CD14-positive monocyte (primary cell): ENCODE data around the gene CDC16. TPM values are rescaled to one million over a fixed set of nuclear protein-coding genes. Genes with fewer than 3 reads are reported as not detected.

ENCODE experiments used
- DNase-seq, 3 donors: peaks; one replicate each; pipeline ENCODE4 v3.0.0-alpha.2; 2011 to 2022
- H2AFZ ChIP-seq: 2 replicates; pipeline ENCODE4 v1.6.0; 2012; ENCODE audit warnings: mild to moderate bottlenecking, low read depth, low read length, inconsistent platforms; ENCODE audit not compliant: insufficient read depth, poor library complexity, severe bottlenecking
- H3K27ac ChIP-seq, 2 donors: 1 replicate in 1 of 2; 2 replicates in 1 of 2; pipeline ENCODE4 v1.5.1; 2012 to 2013; ENCODE audit warnings: low read length in 2 of 2, control low read depth in 1 of 2, inconsistent platforms in 1 of 2, low read depth in 1 of 2, mild to moderate bottlenecking in 1 of 2
- H3K27me3 ChIP-seq, 2 donors: one replicate each; pipeline versions ENCODE4 v1.6.0 to v1.6.1; 2011 to 2013; ENCODE audit warnings: low read length in 2 of 2; ENCODE audit not compliant: control insufficient read depth in 2 of 2, insufficient read depth in 2 of 2
- H3K36me3 ChIP-seq, 2 donors: replicated peaks in 1 of 2; 1 replicate in 1 of 2; 2 replicates in 1 of 2; pipeline versions ENCODE4 v1.5.1 to v1.6.1; 2012 to 2013; ENCODE audit warnings: low read length in 2 of 2, control low read depth in 1 of 2, inconsistent platforms in 1 of 2, mild to moderate bottlenecking in 1 of 2; ENCODE audit not compliant: insufficient read depth in 2 of 2, control insufficient read depth in 1 of 2
- H3K4me1 ChIP-seq, 2 donors: 1 replicate in 1 of 2; 2 replicates in 1 of 2; pipeline versions ENCODE4 v1.5.1 to v1.6.1; 2012 to 2013; ENCODE audit warnings: low read length in 2 of 2, control low read depth in 1 of 2, inconsistent platforms in 1 of 2, mild to moderate bottlenecking in 1 of 2, moderate library complexity in 1 of 2; ENCODE audit not compliant: insufficient read depth in 2 of 2, control insufficient read depth in 1 of 2
- H3K4me2 ChIP-seq: replicated peaks from 2 replicates; pipeline ENCODE3; 2012; ENCODE audit warnings: low read length, moderate library complexity, mild to moderate bottlenecking; ENCODE audit not compliant: poor library complexity, severe bottlenecking; ENCODE audit errors: extremely low read depth
- H3K4me3 ChIP-seq, 3 experiments: fragments of 200-600 bp in 1 of 3; sonication (generic) in 1 of 3; replicated peaks in 1 of 3; 1 replicate in 2 of 3; 2 replicates in 1 of 3; pipeline ENCODE4 v1.5.1; 2011 to 2013; ENCODE audit warnings: low read length in 3 of 3, mild to moderate bottlenecking in 3 of 3, control low read depth in 2 of 3, low read depth in 2 of 3, inconsistent platforms in 1 of 3, moderate library complexity in 1 of 3
- H3K79me2 ChIP-seq: 2 replicates; pipeline ENCODE4 v1.6.0; 2012; ENCODE audit warnings: mild to moderate bottlenecking, control low read depth, inconsistent platforms, low read length, moderate library complexity; ENCODE audit not compliant: insufficient read depth
- H3K9ac ChIP-seq: 2 replicates; pipeline ENCODE4 v1.6.0; 2017; ENCODE audit warnings: low read length, mild to moderate bottlenecking; ENCODE audit not compliant: insufficient read depth, poor library complexity, severe bottlenecking
- H3K9me3 ChIP-seq, 2 donors: replicated peaks in 1 of 2; 1 replicate in 1 of 2; 2 replicates in 1 of 2; pipeline versions ENCODE4 v1.5.1 to v1.6.1; 2012 to 2013; ENCODE audit warnings: low read length in 2 of 2, control low read depth in 1 of 2; ENCODE audit not compliant: control insufficient read depth in 1 of 2, insufficient read depth in 1 of 2
- H4K20me1 ChIP-seq: 2 replicates; pipeline ENCODE4 v1.6.0; 2012; ENCODE audit warnings: mild to moderate bottlenecking, low read length, control low read depth, moderate library complexity; ENCODE audit not compliant: insufficient read depth
- H3K27ac Mint-ChIP-seq, 7 donors: one replicate each; pipeline ENCODE4 v1.8.0; 2020; ENCODE audit warnings: mild to moderate bottlenecking in 7 of 7, mixed read lengths in 7 of 7, moderate library complexity in 6 of 7, inconsistent platforms in 2 of 7
- H3K27me3 Mint-ChIP-seq, 3 donors: one replicate each; pipeline ENCODE4 v1.8.0; 2021 to 2022; ENCODE audit warnings: low read depth in 3 of 3, mild to moderate bottlenecking in 3 of 3, mixed read lengths in 3 of 3, moderate library complexity in 3 of 3, inconsistent platforms in 1 of 3
- H3K36me3 Mint-ChIP-seq, 2 donors: one replicate each; pipeline ENCODE4 v1.8.0; 2020; ENCODE audit warnings: mixed read lengths in 2 of 2, inconsistent platforms in 1 of 2, mild to moderate bottlenecking in 1 of 2
- H3K4me1 Mint-ChIP-seq: one replicate; pipeline ENCODE4 v1.8.0; 2020; ENCODE audit warnings: mild to moderate bottlenecking, mixed read lengths
- H3K4me3 Mint-ChIP-seq, 2 donors: one replicate each; pipeline ENCODE4 v1.8.0; 2020; ENCODE audit warnings: mild to moderate bottlenecking in 2 of 2, mixed read lengths in 2 of 2, moderate library complexity in 1 of 2
- H3K9me3 Mint-ChIP-seq, 7 donors: one replicate each; pipeline ENCODE4 v1.8.0; 2020 to 2022; ENCODE audit warnings: mixed read lengths in 7 of 7, mild to moderate bottlenecking in 6 of 7, moderate library complexity in 6 of 7, inconsistent platforms in 2 of 7
- CTCF ChIP-seq: fragments of 200-600 bp; IDR thresholded peaks from one replicate; pipeline ENCODE4 v1.8.0; 2022; ENCODE audit warnings: antibody characterized with exemption, mild to moderate bottlenecking
- WGBS: methylation state at CpG from one replicate; pipeline ENCODE4 v1.1.5; 2013; ENCODE audit warnings: missing lambda C conversion rate; ENCODE audit not compliant: insufficient coverage; 5-methylcytosine and 5-hydroxymethylcytosine counted together
- intact Hi-C, 2 donors: fragments of 100-400 bp; cut with micrococcal nuclease; formaldehyde crosslinking; loops; one replicate each; pipeline versions ENCODE4 v1.15.0 to v1.15.1; 2023
- polyA plus RNA-seq, 3 donors: library from polyadenylated mRNA; depleted of rRNA in 1 of 3; unstranded in 2 of 3; stranded (reverse) in 1 of 3; fragments of 300-500 nt in 2 of 3; fragments of >200 nt in 1 of 3; fragmentation: Illumina TruSeq in 2 of 3; gene quantifications; 1 replicate in 2 of 3; 2 replicates in 1 of 3; pipeline ENCODE4 v1.2.3, GENCODE V29; 2012 to 2021

The CDC16 gene
- polyA plus RNA-seq, 3 donors = 15.6 to 72.1 (median 21.1) TPM

- Histone ChIP-seq H4K20me1 (peaks cover 15% of the 10 kb centered on the region), H3K27me3 (no peaks in the 10 kb centered on the region), H3K4me1 (peaks cover under 1% of the 10 kb centered on the region in 2 donors), H3K4me2 (no peak overlapping the region), H3K36me3 (peaks cover 58 to 82% of the 10 kb centered on the region in 2 donors), H2AFZ (no peak overlapping the region), H3K4me3 (no peak overlapping the region), H3K9ac (no peak overlapping the region), H3K79me2 (peaks cover 34% of the 10 kb centered on the region), H3K27ac (no peak overlapping the region), H3K9me3 (no peaks in the 10 kb centered on the region)
- intact Hi-C loops = no loop called here
- peaks cover 71 to 92% of the 10 kb centered on the region in 2 donors for H3K36me3 Mint-ChIP-seq
- peaks cover 0 to 2% (median 0%) of the 10 kb centered on the region in 7 donors for H3K9me3 Mint-ChIP-seq
- DNase-seq = no peak
- H3K27me3 Mint-ChIP-seq = peaks cover 0 to 3% (median 0%) of the 10 kb centered on the region in 3 donors
- peak overlapping the region in 5 of 7 donors; percentile 55 to 78 (median 58) for H3K27ac Mint-ChIP-seq
- no peak for TF ChIP-seq CTCF
- H3K4me1 Mint-ChIP-seq = peaks cover 6% of the 10 kb centered on the region
- 92% methylated on average over 6 of the region's 8 CpGs for WGBS
- no peak overlapping the region for H3K4me3 Mint-ChIP-seq
Measured at GRCh38 chr13:114288157-114288591, 53.5 kb downstream of the CDC16 start.

GRCh38 chr13:114296448-114296847, 61.8 kb downstream of the CDC16 start:
- Histone ChIP-seq H3K4me3 (no peak overlapping the region), H3K4me2 (no peak overlapping the region), H3K9me3 (no peaks in the 10 kb centered on the region), H2AFZ (no peak overlapping the region), H3K27ac (no peak overlapping the region), H4K20me1 (no peaks in the 10 kb centered on the region), H3K79me2 (peaks cover 4% of the 10 kb centered on the region), H3K9ac (no peak overlapping the region), H3K36me3 (peaks cover 47 to 73% of the 10 kb centered on the region in 2 donors), H3K4me1 (no peaks in the 10 kb centered on the region), H3K27me3 (no peaks in the 10 kb centered on the region)
- no peak for DNase-seq
- peak overlapping the region in 1 of 7 donors; percentile 84 for H3K27ac Mint-ChIP-seq
- H3K4me1 Mint-ChIP-seq = no peaks in the 10 kb centered on the region
- peaks cover 62 to 94% of the 10 kb centered on the region in 2 donors for H3K36me3 Mint-ChIP-seq
- TF ChIP-seq CTCF = no peak
- no peak overlapping the region for H3K4me3 Mint-ChIP-seq
- H3K9me3 Mint-ChIP-seq = peaks cover 0 to 2% (median 0%) of the 10 kb centered on the region in 7 donors
- intact Hi-C loops = no loop called here
- 90% methylated on average over 5 of the region's 10 CpGs for WGBS
- no peaks in the 10 kb centered on the region for H3K27me3 Mint-ChIP-seq
